Measurements from ENCODE around the gene FHL3.
A peak's percentile ranks its signal among the peaks of the same experiment; 100 is the strongest.
"Not testable (repeated sequence)": the region's sequence is repeated elsewhere in the genome, so short reads cannot be mapped to it uniquely, and the experiment has no call there.

FHL3 gene

GRCh38 chr1:38034871-38035270, 29.6 kb upstream of the FHL3 start:
- DNase-seq: no peak

GRCh38 chr1:38032992-38033391, 27.7 kb upstream of the FHL3 start:
- not testable (repeated sequence) for DNase-seq

DNA sequence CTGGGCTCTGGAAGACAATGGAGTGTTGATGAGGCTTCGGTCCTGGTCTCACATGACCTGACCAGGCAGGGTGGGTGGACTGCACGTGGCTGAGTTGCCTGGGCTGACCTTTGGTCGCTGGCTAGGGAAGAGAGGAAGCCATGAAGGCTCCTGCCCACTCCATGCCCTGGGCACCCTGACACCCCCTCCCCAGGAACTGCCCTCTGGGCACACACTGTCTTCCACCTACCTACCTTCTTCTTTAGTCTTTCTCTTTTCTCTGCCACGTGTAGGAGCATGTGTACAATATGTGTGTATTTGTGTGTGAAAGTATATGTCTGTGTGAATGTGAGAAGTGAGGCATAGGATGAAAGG, 26.2 kb upstream of the FHL3 start:
- DNase-seq: no peak

- DNase-seq: no peak
These were observed 25.5 kb upstream of the FHL3 start for GRCh38 chr1:38030596-38031512.

- peak; percentile 96 for DNase-seq
These were observed 24.6 kb upstream of the FHL3 start for GRCh38 chr1:38029685-38030511.

GRCh38 chr1:38029081-38029681, 23.9 kb upstream of the FHL3 start:
- no peak for DNase-seq

GRCh38 chr1:38028671-38029070, 23.4 kb upstream of the FHL3 start:
- DNase-seq: no peak

DNA sequence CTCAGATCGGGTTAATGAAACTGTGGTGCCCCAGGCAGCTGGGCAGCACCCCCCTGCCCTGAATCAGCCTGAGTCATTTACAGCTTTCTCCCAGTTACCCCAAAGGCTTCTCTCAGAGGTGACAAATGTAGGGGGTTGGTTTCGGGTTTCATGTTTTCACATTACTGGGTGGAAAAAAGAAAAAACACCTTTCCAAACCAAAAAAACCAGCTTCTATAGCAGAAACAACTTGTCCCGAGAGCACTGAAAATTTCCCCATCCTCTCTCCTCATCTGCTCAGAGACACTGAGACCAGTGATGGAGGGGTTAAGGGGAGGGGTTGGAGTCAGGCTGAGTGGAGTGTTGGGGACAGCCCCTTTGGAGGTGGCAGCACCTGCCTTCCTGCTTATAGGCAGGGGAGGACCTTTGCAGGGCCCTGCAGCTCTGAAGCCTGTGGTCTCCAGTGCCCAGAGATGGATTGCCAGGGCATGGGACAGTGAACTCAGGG, 22.8 kb upstream of the FHL3 start:
- peak; percentile 92 for DNase-seq

DNA sequence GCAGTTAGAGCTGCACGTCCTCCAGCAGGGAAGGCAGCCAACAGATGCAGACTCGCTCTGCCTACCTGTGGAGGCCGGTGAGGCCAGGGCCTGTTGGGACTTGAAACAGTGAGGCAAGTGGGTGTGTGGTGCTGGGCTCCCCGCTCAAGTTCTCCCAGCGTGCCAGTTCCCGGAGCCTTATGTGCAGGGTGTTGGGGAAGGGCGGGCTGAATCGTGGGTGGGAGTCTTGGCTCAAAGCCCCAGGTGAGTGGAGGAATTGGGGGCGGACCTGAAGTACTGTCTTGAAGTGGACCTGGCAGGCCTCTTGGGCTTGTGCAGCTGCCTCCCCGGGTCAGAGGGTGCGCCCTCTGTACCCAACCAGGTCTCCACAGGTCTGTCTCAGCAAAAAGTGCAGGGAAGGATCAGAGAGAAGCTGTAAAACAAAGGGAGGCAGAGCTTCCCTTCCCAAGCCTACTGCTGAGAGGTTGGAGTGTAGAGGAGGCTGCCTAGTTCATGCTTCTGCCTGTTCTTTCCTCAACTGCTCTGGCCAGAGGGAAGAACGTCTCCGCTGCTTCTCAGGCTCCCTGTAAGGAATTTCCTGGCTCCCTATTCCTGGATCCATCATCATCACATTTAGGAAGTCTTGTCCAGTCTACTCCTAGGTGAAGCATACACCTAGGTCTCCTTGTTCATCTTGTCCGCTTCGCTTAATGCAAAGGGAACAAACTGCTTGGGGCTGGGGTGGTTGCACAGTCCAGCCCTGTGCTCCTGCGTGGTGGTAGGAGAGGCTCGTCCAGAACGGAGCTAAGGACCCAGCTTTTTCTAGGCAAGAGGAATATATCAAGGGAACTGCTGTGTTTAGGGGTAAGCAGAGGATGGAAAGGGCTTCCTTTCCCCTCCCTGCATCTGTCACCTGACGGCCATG, 22.1 kb upstream of the FHL3 start:
- DNase-seq: no peak

DNA sequence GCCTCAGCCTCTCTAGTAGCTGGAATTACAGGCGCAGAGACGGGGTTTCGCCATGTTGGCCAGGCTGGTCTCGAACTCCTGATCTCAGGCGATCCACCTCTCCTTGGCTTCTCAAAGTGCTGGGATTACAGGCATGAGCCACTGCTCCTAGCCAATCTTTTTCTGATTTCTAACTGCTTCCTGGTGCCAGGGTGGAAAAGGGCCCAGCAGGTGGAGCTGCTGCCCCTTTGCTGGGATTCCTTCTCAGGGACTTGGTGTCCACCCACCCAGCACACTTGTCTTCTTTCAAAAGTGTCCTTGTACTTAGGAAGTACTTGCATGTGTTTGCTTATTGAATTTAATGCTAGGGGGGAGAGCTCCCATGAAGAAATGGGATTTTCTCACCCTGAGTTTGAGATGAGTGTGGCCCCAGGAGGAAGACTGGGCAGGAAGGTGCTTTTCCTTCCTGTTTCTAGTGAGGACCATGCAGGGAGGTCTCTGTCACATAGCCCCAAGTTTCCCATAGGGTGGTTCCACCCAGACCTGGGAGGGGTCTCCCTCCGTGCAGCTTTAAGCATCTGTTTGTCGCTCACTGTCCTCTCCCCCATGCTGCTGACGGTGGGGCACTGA, 21.4 kb upstream of the FHL3 start:
- DNase-seq: peak; percentile 62

DNA sequence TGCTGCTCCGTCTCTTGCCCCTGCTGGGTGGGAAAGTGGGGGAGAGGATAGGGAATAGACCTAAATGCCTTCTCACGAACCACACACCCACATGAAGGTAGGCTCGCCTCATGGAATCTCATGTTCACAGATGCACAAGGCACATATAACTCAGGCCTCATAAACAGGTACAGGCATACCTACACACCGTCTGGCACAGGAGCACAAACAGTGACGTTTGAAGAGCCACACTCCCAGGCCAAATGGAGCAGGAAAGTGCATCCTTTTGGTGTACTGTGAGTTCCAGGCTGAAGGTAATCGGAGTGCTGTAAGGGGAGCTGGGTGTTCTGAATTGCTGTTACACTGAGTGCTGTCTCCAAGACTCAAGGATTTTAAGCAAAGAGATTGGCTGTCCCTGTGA, 20.4 kb upstream of the FHL3 start:
- no peak for DNase-seq

GRCh38 chr1:38025233-38025632, 19.9 kb upstream of the FHL3 start:
- DNase-seq: no peak

- DNase-seq: no peak
These were observed 17.5 kb upstream of the FHL3 start for GRCh38 chr1:38022810-38023209.

- DNase-seq: no peak
These were observed 16.7 kb upstream of the FHL3 start for GRCh38 chr1:38021969-38022368.

DNA sequence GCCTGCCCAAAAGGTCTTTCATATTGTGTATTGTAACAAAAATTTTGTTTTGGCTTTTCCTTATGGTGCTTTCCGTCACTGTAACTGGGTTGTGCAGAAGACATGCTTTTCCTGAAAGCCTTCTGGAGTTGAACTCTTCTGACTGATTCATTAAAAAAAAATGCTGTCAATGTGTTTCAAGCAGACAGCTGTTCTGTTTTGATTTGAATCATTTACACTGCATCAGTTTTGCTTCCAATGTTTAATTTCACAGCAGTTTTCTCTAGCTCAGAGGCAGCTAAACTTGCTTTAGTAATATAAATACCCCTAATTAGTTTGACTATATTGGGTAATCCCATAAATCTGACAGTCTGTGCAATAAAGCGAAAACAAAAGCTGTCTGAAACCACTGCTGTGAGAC, 15.1 kb upstream of the FHL3 start:
- DNase-seq: no peak

- no peak for DNase-seq
These were observed 13.6 kb upstream of the FHL3 start for GRCh38 chr1:38018864-38019343.

DNA sequence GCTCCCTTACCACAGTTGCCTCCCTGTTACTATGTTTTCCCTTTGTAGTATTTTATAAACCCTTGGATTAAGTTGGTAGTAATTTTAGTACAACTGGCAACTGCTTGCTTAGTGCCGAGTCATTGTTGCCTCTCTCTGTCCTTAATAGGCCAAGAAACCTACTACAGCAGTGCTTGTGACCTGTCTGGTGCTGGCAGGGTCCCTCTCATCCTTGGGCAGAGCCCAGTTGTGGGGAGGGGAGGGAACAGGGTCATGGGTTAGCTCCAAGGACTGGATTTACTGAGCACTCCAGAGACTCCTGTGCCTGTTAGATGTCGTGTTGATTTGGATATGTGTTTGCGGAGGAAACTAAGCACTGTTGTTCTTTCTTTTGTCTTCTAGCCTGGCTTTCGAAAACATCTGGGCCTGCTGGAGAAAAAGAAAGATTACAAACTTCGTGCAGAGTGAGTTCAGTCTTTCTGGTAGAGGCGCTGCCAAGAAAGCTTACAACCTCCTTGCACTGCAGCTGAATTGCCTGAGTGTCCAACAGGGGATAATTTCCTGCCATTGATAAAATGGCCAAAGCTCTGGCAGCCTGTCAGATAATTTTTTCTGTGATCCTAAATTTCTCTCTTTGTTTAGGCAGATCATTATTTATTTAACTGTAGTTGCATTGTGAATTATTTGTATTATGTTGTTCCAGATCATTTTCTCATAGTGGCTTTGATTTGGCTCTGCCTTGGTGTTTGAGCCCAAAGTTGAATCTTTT, 10.8 kb upstream of the FHL3 start:
- DNase-seq: no peak

DNA sequence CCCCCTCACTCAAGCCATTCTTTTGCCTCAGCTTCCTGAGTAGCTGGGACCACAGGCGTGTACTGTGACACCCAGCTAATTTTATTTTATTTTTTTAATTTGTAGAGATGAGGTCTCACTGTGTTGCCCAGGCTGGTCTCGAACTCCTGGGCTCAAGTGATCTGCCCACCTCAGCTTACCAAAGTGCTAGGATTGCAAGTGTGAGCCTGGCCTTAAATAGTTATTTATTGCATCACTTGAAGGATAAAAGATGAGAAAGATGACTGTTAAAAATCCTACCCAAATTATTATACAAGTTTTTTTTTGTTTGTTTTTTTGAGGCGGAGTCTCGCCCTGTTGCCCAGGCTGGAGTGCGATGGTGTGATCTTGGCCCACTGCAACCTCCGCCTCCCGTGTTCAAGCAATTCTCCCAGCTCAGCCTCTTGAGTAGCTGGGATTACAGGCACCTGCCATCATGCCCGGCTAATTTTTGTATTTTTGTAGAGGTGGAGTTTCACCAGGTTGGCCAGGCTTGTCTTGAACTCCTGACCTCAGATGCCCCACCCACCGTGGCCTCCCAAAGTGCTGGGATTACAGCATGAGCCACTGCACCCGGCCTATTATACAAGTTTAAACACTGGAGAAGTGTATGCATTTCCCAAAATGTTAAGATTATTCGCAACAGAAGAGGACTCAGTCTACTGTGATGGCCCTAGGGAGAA, 9.6 kb upstream of the FHL3 start:
- no peak for DNase-seq

DNA sequence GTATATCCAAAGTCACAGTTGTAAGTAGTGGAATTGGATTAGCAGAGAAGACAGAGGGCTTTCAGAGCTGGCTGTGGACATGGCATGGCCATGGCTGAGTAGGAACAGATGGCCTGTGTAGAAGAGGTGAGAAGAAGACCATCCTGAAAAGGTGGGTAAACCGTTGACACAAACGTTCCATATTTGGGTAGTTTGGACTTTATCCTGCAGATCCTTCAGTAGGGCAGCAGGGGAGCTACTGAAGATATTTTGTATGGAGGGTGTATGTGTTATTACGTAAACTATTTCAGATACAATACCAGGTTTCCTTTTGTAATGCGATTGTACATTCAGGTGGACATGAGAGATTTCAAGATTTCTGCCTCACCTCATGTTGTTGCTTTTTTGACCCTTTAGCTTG, 8.9 kb upstream of the FHL3 start:
- DNase-seq: no peak

DNA sequence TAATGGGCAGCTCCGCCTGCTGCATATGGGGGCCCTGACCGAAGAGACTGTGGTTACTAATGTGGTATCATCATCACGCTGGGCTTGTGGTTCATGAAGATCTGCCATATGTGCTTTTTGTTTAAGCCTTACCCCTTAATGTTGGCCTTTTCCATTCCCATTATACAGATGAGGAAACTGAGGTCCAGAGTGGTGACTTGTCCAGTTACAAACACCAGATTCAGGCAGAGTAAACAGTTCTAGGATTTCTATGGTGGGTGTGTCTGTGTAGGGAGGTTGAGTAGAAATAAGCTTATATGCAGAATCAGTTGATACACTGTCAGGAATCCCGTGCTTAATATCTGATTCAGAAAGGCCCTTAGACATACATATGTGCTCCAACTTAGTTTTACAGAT, 7.9 kb upstream of the FHL3 start:
- no peak for DNase-seq

All from activated CD4-positive, alpha-beta T cell treated with anti-CD3 and anti-CD28 coated beads, Interleukin-10, Interleukin-2, amounts not matched to agents 100 ng/mL and 50 ng/mL, durations not matched to agents 16 hours and 8 hours (primary cell).